ENCODE data around the gene ZNF440. TPM values are rescaled to one million over a fixed set of nuclear protein-coding genes. Genes with fewer than 3 reads are reported as not detected.
"Not testable (repeated sequence)": the region's sequence is repeated elsewhere in the genome, so short reads cannot be mapped to it uniquely, and the experiment has no call there.

Gene ZNF440
- total and polyA plus RNA-seq, 10 of the 15 experiments (the other 5 are each of a cell fraction or from before 2014, with no cell fraction given): 1.3 to 8.9 (median 3.8) TPM

DNA sequence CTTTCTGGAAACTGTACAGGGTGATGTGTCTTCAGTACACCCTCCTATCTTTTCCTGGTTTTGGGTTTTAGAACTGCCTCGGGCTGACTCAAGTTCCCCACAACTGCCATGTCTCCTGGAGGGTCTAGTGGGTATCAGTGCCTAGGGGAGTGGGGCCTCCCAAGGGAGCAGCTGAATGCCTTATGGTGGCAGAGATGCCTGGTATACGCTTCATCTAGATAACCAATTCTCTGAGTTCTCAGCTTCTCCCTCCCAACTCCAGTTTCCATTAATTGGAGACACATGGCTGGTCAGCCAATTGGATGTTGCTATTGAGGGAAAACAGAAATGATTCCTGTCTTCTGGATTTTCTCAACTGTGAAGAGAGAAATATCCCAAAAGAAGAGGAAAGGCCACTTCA, 47.2 kb downstream of the ZNF440 start:
- ChIA-PET POLR2A (no interaction called here), RAD21 (ENCODE audit: unreplicated experiment) (no interaction called here), SMC1A (ENCODE audit: uncharacterized antibody, unreplicated experiment) (no interaction called here), CTCF (no interaction called here)
- Histone ChIP-seq H3K27me3 (replicated peaks in 1 of 2; ENCODE audit: control insufficient read depth in 2 of 2, insufficient read depth in 2 of 2, low read length in 1 of 2) (no peaks in the 10 kb centered on the region), H3K4me2 (ENCODE audit: control insufficient read depth, insufficient read depth) (no peak overlapping the region), H3K9me3 (replicated peaks; ENCODE audit: control insufficient read depth, insufficient read depth, low read length) (peaks cover 3% of the 10 kb centered on the region; the same call in 2 of the 3 replicates), H3K79me2 (ENCODE audit: control insufficient read depth, insufficient read depth, low read length) (no peaks in the 10 kb centered on the region), H3K27ac (ENCODE audit: control insufficient read depth, insufficient read depth) (no peak overlapping the region), H2AFZ (ENCODE audit: control insufficient read depth, low read depth, low read length) (no peak overlapping the region), H4K20me1 (ENCODE audit: control insufficient read depth, insufficient read depth) (no peaks in the 10 kb centered on the region), H3K4me3 (no peak overlapping the region), H3K9ac (ENCODE audit: control insufficient read depth, insufficient read depth, low read length) (no peak overlapping the region), H3K4me1 (ENCODE audit: control insufficient read depth, insufficient read depth, low read length) (no peaks in the 10 kb centered on the region), H3K36me3 (ENCODE audit: control insufficient read depth in 2 of 2, insufficient read depth in 2 of 2, low read length in 1 of 2) (no peaks in the 10 kb centered on the region)
- intact Hi-C loops (cut with micrococcal nuclease; ENCODE audit: unreplicated experiment): no loop called here
- BruUV-seq (replicated peaks): no TSS peak
- WGBS (ENCODE audit: insufficient coverage, insufficient replicate concordance, low lambda C conversion rate, missing lambda C conversion rate): 67% methylated on average over 2 of the region's 2 CpGs
- in situ Hi-C loops (cut with MboI): no loop called here
- no peak for TF ChIP-seq SUZ12 (IDR thresholded peaks at IDR 0.05; ENCODE audit: unreplicated experiment)
- no peak for TF ChIP-seq YY1 (IDR thresholded peaks at IDR 0.05; ENCODE audit: low read depth, low read length)
- no peak for TF ChIP-seq ZBED1 (IDR thresholded peaks at IDR 0.05; ENCODE audit: borderline replicate concordance)
- TF ChIP-seq, protein P1, sequence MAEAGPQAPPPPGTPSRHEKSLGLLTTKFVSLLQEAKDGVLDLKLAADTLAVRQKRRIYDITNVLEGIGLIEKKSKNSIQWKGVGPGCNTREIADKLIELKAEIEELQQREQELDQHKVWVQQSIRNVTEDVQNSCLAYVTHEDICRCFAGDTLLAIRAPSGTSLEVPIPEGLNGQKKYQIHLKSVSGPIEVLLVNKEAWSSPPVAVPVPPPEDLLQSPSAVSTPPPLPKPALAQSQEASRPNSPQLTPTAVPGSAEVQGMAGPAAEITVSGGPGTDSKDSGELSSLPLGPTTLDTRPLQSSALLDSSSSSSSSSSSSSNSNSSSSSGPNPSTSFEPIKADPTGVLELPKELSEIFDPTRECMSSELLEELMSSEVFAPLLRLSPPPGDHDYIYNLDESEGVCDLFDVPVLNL (IDR thresholded peaks at IDR 0.05; ENCODE audit: low read depth, low read length): no peak
- no peak for TF ChIP-seq SMAD5 (IDR thresholded peaks at IDR 0.05; ENCODE audit: low read depth)
- no peak for TF ChIP-seq STAT3 (IDR thresholded peaks at IDR 0.05; ENCODE audit: low read depth, low read length)
- TF ChIP-seq HDAC6 (IDR thresholded peaks at IDR 0.05; ENCODE audit: unreplicated experiment): no peak
- no peak for TF ChIP-seq TBL1XR1 (IDR thresholded peaks at IDR 0.05; ENCODE audit: low read depth, low read length)
- TF ChIP-seq ZNF207 (IDR thresholded peaks at IDR 0.05; ENCODE audit: borderline replicate concordance): no peak
- no peak for TF ChIP-seq SMC3 (IDR thresholded peaks at IDR 0.05; ENCODE audit: borderline replicate concordance, low read length)
- TF ChIP-seq IKZF1 (conservative IDR thresholded peaks at IDR 0.05): no peak
- no peak for TF ChIP-seq RAD21 (IDR thresholded peaks at IDR 0.05; ENCODE audit: insufficient read depth, low read depth, low read length)
- no peak for TF ChIP-seq CREB1 (IDR thresholded peaks at IDR 0.05; ENCODE audit: low read depth)
- DNase-seq (ENCODE audit: low read depth, low spot score) (no peak), FAIRE-seq (no peak), ATAC-seq (no peak)

DNA sequence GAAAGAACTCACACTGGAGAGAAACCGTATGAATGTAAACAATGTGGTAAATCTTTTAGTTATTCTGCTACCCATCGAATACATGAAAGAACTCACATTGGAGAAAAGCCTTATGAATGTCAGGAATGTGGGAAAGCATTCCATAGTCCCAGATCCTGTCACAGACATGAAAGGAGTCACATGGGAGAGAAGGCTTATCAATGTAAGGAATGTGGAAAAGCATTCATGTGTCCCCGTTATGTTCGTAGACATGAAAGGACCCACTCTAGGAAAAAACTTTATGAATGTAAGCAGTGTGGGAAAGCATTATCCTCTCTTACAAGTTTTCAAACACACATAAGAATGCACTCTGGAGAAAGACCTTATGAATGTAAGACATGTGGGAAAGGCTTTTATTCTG, 53.7 kb downstream of the ZNF440 start:
- H3K4me1 ChIP-seq (ENCODE audit: control insufficient read depth, insufficient read depth, low read length); H3K27ac ChIP-seq (ENCODE audit: control insufficient read depth, insufficient read depth); SMC1A ChIA-PET (ENCODE audit: uncharacterized antibody, unreplicated experiment); DNase-seq (ENCODE audit: low read depth, low spot score); H3K79me2 ChIP-seq (ENCODE audit: control insufficient read depth, insufficient read depth, low read length); H3K36me3 ChIP-seq (ENCODE audit: control insufficient read depth in 2 of 2, insufficient read depth in 2 of 2, low read length in 1 of 2); BruUV-seq (replicated peaks); CTCF ChIA-PET; POLR2A ChIA-PET; H3K4me3 ChIP-seq; ATAC-seq; H3K27me3 ChIP-seq (replicated peaks in 1 of 2; ENCODE audit: control insufficient read depth in 2 of 2, insufficient read depth in 2 of 2, low read length in 1 of 2); RAD21 ChIA-PET (ENCODE audit: unreplicated experiment); in situ Hi-C loops (cut with MboI); H3K9ac ChIP-seq (ENCODE audit: control insufficient read depth, insufficient read depth, low read length); H2AFZ ChIP-seq (ENCODE audit: control insufficient read depth, low read depth, low read length); intact Hi-C loops (cut with micrococcal nuclease; ENCODE audit: unreplicated experiment); H4K20me1 ChIP-seq (ENCODE audit: control insufficient read depth, insufficient read depth); H3K4me2 ChIP-seq (ENCODE audit: control insufficient read depth, insufficient read depth): not testable (repeated sequence)
- 95% methylated on average over 4 of the region's 4 CpGs for WGBS (ENCODE audit: insufficient coverage, insufficient replicate concordance, low lambda C conversion rate, missing lambda C conversion rate)
- H3K9me3 ChIP-seq (replicated peaks; ENCODE audit: control insufficient read depth, insufficient read depth, low read length): peaks cover 26% of the 10 kb centered on the region; the same call in 2 of the 3 replicates
- FAIRE-seq: peak; percentile 44
